ENCODE measurements around the gene MAP3K13.

MAP3K13 gene

DNA sequence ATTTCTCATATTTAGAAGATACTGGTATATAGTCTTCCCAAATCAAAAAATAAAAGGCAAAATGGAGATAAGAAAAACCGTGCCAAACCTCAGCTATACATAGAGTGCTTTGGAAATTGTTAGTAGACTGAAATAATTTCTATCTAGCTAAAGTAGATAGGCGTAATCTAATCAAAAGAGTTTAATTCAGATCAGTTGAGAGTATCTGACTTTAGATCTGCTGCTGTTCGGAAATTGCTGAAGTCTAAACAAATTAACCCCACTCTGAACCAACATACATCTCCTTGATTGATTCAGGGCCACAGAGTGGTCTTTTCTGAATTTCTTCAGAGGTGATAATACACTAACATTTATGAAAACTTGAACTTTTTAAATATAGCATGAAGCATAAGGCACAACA is 40.1 kb downstream of the MAP3K13 start:
- CTCF ChIA-PET: no interaction called here
- DNase-seq (ENCODE audit: low spot score): no peak
- no peak overlapping the region for H3K27ac ChIP-seq
- POLR2A ChIA-PET (ENCODE audit: low non-redundant PET): no interaction called here
- TF ChIP-seq, protein P1, sequence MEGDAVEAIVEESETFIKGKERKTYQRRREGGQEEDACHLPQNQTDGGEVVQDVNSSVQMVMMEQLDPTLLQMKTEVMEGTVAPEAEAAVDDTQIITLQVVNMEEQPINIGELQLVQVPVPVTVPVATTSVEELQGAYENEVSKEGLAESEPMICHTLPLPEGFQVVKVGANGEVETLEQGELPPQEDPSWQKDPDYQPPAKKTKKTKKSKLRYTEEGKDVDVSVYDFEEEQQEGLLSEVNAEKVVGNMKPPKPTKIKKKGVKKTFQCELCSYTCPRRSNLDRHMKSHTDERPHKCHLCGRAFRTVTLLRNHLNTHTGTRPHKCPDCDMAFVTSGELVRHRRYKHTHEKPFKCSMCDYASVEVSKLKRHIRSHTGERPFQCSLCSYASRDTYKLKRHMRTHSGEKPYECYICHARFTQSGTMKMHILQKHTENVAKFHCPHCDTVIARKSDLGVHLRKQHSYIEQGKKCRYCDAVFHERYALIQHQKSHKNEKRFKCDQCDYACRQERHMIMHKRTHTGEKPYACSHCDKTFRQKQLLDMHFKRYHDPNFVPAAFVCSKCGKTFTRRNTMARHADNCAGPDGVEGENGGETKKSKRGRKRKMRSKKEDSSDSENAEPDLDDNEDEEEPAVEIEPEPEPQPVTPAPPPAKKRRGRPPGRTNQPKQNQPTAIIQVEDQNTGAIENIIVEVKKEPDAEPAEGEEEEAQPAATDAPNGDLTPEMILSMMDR (conservative IDR thresholded peaks at IDR 0.05; ENCODE audit: low read depth): no peak

DNA sequence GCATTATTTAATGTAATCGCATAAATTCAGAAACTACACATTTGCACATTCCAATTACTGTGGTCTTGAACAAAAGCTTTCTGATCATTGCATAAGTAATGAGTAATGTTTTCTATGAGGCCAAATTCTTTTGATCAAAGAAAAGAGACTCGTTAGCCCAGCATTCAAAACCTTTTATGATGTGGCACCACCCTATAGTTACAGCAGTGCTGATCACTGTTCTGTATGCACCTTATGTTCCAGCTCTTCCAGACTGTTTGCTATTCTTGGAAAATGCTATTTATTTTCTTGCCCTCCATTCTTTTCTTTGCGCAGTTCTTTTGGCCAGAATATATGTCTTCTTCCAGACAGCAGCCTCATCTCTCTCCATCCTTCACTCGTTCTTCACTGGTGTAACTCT is 42.3 kb downstream of the MAP3K13 start:
- H3K27ac ChIP-seq: no peak overlapping the region
- TF ChIP-seq, protein P1 (conservative IDR thresholded peaks at IDR 0.05; ENCODE audit: low read depth): no peak
- ChIA-PET CTCF (no interaction called here), POLR2A (ENCODE audit: low non-redundant PET) (no interaction called here)
- DNase-seq (ENCODE audit: low spot score): no peak

DNA sequence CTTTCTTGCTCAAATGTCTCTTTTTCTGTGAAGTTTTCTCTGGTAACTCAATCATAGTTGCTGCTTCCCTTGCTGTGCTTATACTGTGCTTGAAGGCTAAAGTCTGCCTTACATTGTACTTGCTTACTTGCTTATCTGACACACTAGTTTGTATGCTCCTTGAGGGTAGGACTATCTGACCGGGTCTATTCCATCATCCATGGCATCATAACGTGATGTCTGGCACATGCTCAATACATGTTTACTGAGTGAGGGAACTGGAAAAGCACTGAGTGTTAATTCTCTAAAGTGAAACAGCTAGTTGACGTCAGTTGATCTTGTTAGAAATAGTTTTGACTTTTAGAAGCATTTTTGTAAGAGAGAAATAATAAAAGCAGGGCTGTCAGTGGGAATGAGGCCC is 42.7 kb downstream of the MAP3K13 start:
- H3K27ac ChIP-seq: no peak overlapping the region
- CTCF ChIA-PET: interaction anchor here (0.6 kb wide), 1 partner anchor 321 kb away, joined by 5 read pairs; no protein-coding TSS in a partner anchor
- DNase-seq (ENCODE audit: low spot score): no peak
- POLR2A ChIA-PET (ENCODE audit: low non-redundant PET): no interaction called here
- TF ChIP-seq, protein P1 (conservative IDR thresholded peaks at IDR 0.05; ENCODE audit: low read depth): no peak

DNA sequence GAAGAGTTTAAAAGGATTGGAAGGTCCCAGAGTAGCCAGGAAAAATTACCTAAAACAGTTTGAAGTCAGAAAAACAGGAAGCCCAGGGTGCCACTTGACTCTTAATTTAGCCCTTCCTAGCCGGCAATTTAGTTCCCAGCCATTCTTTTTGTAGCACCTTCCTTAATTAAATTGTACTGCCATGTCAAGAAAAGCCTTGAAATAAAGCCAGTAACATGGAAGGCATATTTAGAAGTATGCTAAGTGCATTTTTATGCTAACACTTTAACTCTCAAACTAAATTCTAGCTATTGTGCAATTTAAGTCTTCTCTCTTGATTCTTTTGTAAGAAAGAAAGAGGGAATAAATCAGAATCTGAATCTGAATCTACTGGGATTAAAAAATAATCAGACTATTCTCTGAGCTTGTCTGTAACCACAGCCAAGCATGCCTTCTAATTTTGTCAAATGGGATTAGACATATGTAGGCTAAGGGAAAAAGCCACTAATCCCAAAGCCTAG is 43.2 kb downstream of the MAP3K13 start:
- ChIA-PET POLR2A (ENCODE audit: low non-redundant PET) (no interaction called here), CTCF (interaction anchor here (0.6 kb wide), 1 partner anchor 321 kb away, joined by 5 read pairs; no protein-coding TSS in a partner anchor)
- no peak overlapping the region for H3K27ac ChIP-seq
- DNase-seq (ENCODE audit: low spot score): no peak
- TF ChIP-seq, protein P1 (conservative IDR thresholded peaks at IDR 0.05; ENCODE audit: low read depth): no peak

DNA sequence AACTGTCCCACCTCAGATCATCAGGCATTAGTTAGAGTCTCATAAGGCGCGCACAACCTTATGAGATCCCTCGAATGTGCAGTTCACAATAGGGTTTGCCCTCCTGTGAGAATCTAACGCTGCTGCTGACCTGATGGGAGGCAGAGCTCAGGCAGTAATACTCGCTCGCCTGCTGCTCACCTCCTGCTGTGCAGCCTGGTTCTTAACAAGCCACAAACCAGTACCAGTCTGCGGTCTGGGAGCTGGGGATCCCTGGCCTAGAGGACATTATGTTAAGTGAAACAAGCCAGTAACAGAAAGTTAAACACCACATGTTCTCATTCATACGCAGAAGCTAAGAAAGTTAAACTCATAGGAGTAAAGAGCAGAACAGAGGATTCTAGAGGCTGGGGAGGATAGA is 47.0 kb downstream of the MAP3K13 start:
- POLR2A ChIA-PET (ENCODE audit: low non-redundant PET): no interaction called here
- no peak for DNase-seq (ENCODE audit: low spot score)

DNA sequence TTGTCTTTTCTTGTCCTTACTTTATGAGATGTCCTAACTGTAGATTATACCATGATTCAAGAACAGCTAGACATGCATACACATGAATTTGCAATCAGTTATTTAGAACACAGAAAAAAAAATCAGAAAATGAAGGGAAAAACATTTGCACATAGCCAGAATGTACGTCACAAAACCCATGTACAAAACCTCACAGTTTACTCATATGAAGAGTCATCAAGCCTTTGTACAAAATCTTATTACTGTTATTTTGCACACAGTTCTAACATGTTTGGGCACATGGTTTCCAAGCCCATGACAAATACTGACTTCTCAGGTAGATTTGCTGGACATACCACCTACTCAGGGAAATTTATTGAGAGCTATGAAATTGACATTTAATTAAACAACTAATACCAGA is 48.2 kb downstream of the MAP3K13 start:
- DNase-seq (ENCODE audit: low spot score): peak; percentile 13
- CTCF ChIA-PET: interaction anchor here (0.7 kb wide), 1 partner anchor 142 kb away, joined by 4 read pairs; no protein-coding TSS in a partner anchor
- POLR2A ChIA-PET (ENCODE audit: low non-redundant PET): no interaction called here
- H3K27ac ChIP-seq: no peak overlapping the region
- TF ChIP-seq, protein P1 (conservative IDR thresholded peaks at IDR 0.05; ENCODE audit: low read depth): no peak

More for the DNA sequence above, 47.0 kb downstream of the MAP3K13 start:
- CTCF ChIA-PET: interaction anchor here (0.7 kb wide), 1 partner anchor 667 kb away, joined by 3 read pairs; no protein-coding TSS in a partner anchor
- no peak overlapping the region for H3K27ac ChIP-seq
- TF ChIP-seq, protein P1 (conservative IDR thresholded peaks at IDR 0.05; ENCODE audit: low read depth): no peak

Measured in RWPE1 (cell line).